Fibroblast of peridontal ligament (primary cell): ENCODE measurements around the gene OR4F15.
"Not testable (repeated sequence)": the region's sequence is repeated elsewhere in the genome, so short reads cannot be mapped to it uniquely, and the experiment has no call there.

Experiments
- DNase-seq: peaks from one replicate; pipeline ENCODE4 v3.0.0-alpha.2; 2010; ENCODE audit errors: extremely low read depth

The OR4F15 gene

DNA sequence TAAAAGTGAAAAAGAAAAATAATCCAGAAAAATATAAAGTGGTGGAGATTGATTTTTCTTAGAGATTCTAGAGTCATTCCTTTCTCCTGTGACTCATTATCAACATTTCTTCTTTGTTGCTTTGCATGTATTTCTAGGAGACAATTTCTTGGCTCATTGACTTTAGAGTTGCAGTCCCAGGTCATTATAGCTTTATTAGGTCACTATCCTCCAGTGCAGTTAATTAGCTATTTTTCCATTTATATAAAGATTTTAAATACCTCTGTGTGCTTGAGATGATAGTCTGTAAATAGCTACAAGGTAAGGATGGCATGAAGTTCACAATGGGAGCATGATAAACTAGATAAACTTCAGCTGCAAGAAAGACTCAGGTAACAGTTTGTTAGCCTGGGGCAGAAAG, at the start of gene OR4F15:
TSS of gene OR4F15 (plus strand) at position 301 of the 400 bp plus-strand sequence. CDS start 5,985 bp downstream, outside the sequence.
- no peak for DNase-seq

DNA sequence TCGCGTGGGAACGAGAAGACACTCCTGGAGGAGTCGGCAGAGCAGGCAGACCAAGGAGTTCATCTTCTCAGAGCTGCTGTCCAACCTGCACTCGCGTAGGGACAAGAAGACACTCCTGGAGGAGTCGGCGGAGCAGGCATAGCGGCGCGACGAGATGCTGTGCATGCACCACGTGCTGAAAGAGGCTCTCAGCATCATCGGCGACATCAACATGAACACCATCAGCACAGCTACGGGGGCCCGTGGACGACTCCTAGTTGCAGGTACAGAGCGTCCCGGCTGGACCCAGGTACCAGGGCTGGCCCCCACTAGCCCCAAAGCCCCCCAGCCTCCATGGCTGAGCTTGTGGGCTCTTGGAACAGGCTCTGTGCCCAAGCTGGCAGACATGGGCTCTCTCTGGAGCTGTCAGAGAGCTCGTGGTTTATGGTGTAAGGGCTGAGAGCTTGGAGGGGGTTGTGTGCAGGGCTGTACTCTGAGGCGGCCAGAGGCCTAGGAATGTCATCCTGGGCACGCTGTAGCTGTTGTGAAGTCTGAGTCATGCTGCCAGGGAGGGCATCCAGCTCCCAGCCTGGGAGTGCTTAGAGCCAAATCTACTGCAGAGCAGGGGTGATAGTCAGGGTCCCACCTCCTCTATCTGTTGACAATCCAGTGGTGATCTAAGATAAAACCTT, 47.2 kb upstream of the OR4F15 start:
- peak; percentile 33 for DNase-seq

DNA sequence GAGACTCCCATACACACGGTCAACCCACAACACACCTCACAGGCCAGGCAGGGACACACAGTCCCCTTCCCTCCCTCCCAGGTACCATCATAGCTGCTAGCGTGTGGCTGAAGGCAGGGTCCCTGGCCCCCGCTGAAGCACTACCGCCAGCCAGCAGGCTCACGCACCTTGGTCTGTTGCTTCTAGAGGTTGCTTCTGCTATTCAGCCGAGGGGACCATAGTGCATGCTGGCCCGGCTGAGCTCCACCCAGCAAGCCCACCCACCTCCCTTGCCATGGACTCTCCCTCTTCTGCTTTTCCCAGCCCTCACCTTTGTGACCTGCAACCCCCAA, 46.7 kb upstream of the OR4F15 start:
- not testable (repeated sequence) for DNase-seq

- DNase-seq: no peak
These were observed 46.1 kb upstream of the OR4F15 start for GRCh38 chr15:101765772-101766456.

GRCh38 chr15:101767083-101767640, 44.8 kb upstream of the OR4F15 start:
- DNase-seq: not testable (repeated sequence)

DNA sequence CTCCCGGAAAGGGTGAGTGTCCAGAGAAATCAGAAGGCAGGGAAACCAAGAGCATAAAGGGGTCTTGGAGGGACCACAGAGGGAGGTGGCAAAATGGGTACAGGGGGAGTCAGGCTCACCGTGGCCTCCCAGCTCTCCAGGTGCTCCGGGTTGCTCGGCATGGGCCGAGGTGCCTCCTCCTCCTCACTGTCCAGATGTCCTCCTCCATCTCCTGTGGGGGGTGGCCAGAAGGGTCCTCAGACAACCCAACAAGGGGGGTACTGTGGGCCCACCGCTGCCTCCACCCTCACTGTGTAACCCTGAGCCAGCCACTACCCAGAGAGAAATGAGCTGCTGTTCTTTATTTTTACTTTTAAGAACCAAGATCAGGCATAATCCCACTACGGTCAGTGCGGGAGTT, 39.1 kb upstream of the OR4F15 start:
- DNase-seq: no peak

GRCh38 chr15:101773496-101774100, 38.4 kb upstream of the OR4F15 start:
- DNase-seq: no peak

- DNase-seq: no peak
These were observed 36.9 kb upstream of the OR4F15 start for GRCh38 chr15:101775136-101775535.

DNA sequence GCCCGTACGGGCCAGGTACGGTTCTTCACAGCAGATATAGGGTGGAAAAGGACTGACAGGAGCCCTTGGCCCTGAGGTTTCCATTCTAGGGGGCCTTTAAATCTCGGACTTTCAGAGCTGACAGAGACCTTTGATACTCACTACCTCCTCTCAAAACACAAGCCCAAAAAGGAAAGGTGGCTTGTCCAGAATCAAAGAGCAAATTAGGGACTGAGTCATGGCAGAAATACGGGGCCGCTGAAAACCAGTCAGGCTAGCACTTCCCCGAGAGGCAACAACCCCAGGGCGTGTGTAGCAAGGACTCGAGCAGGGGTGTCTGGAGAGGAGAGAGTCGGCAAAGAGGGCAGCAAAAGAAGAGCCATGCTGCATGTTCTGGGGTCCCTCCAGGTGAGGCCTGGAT, 33.4 kb upstream of the OR4F15 start:
- not testable (repeated sequence) for DNase-seq

DNA sequence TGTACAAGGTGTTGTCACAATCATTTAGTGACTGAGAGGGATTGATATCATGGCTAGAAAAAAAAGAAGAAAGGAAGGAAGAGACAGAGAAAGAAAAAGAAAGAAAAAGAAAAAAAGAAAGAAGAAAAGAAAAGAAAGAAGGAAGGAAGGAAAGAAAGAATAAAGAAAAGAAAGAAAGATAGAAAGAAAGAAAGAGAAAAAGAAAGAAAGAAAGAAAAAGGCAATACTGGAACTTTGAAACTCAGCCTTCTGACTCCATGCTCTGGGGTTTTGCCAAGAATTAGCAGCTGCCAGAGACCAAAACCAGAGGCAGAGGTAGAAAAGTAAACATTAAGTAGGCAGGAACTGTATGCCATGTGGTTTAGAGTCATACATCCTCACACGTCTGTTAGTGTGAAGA, 31.8 kb upstream of the OR4F15 start:
- peak; percentile 77 for DNase-seq

DNA sequence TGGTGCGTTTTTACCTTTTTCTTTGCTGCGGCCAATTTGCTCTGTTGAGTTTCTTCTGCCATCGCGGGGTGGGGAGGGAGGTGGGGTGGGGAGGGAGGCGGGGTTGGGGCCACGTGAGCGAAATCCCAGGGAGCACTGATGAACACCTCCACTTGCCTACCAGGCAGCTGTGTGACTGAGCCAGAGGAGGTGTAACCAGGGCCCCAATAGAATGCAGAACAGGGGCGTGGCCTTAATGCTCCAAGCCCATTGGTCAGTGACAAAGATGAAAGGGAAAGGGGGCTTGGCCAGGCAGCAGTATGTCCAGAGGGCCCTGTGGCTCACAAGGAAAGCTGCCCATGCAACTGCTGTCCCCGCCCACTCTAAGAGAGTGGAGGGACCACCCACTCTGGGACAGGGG, 30.1 kb upstream of the OR4F15 start:
- no peak for DNase-seq

- no peak for DNase-seq
These were observed 27.4 kb upstream of the OR4F15 start for GRCh38 chr15:101784644-101785043.

GRCh38 chr15:101786422-101786821, 25.6 kb upstream of the OR4F15 start:
- DNase-seq: not testable (repeated sequence)

- DNase-seq: not testable (repeated sequence)
These were observed 24.0 kb upstream of the OR4F15 start for GRCh38 chr15:101788001-101788400.

- not testable (repeated sequence) for DNase-seq
These were observed 23.3 kb upstream of the OR4F15 start for GRCh38 chr15:101788503-101789269.

DNA sequence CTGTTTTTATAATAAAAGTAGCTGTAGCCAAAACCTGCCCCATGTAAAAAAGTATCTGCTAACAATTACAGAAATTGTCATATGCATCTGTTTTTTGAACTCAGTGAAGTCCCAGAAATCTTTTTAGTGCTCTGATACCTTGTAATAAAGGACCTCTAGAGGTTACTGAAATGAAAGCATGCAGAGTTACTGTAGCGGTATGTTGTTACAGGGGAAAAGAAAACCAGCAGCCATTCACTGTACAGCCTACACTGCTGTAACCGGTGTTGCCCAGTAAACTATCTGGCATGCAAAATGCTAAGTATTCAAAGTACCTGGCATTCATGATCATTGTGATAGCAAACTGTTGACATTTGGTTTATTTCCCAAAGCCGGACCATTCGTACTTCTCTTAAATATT, 21.3 kb upstream of the OR4F15 start:
- DNase-seq: not testable (repeated sequence)

DNA sequence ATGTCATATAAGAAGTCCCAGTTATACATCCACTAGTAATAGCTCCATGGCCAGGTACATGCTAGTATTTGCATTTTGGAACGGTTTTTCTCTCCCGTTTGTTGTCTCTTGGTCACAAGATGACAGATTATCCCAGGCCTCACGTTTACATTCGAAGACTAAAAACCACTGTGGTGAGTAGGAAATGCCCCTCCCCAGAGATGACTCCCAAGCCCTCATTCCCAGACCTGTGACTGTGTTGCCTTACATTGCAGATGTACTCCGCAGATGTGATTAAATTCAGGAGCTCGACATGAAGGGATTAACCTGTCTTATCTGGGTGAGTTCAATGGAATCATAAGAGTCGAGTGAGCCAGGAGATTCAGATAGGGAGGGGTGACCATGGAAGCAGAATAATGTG, 18.0 kb upstream of the OR4F15 start:
- not testable (repeated sequence) for DNase-seq

- peak; percentile 91 for DNase-seq
These were observed 16.5 kb upstream of the OR4F15 start for GRCh38 chr15:101795455-101795854.

DNA sequence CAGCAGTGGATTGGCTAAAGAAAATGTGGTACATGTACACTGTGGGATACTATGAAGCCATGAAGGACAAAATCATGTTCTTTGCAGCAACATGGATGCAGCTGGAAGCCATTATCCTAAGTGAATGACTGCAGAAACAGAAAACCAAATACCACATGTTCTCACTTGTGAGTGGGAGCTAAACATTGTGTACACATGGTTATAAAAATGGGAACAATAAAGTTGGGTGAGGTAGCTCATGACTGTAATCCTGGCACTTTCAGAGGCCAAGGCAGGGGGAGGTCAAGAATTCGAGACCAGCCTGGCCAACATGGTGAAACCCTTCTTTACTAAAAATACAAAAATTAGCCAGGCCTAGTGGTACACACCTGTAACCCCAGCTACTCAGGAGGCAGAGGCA, 12.3 kb upstream of the OR4F15 start:
- DNase-seq: peak; percentile 27

GRCh38 chr15:101801048-101801447, 11.0 kb upstream of the OR4F15 start:
- DNase-seq: no peak

- DNase-seq: no peak
These were observed 8.8 kb upstream of the OR4F15 start, which contains the start of gene OR4F6 for GRCh38 chr15:101803209-101803608. TSS of gene OR4F6 (plus strand) at chr15:101803509. CDS start at chr15:101805720, 2,211 bp downstream.

DNA sequence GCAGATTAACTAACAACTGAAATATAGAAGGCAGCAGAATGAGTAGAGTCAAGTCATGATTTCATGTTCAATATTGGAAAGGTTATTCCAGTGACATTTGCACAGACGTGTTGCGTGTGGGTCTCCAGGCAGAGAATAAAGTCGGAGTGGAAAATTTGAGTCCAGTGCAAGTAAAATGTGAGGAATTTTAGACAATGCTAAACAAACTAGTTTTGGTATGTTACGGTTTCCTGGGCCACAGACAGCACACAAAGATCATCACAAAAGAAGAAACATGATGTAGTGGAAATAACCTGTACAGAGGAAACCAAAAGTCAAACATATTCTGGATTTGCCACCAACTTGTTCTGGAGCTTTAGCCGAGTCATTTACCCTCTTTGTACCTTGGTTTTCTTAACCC, 8.3 kb upstream of the OR4F15 start:
- DNase-seq: no peak
